WTC11 (cell line): ENCODE data around the gene DEPDC1B. TPM values are rescaled to one million over a fixed set of nuclear protein-coding genes. Genes with fewer than 3 reads are reported as not detected.
"Not testable (repeated sequence)": the region's sequence is repeated elsewhere in the genome, so short reads cannot be mapped to it uniquely, and the experiment has no call there.

ENCODE experiments used
- ATAC-seq: fragments of 200-7000 bp; cut with Tn5 transposase; 2 replicates; pipeline ENCODE4 v1.10.0; 2021; ENCODE audit warnings: mild to moderate bottlenecking, moderate library complexity
- CTCF ChIA-PET: fragments of 300-600 bp; sonication (Branson Sonifier 250); formaldehyde crosslinking; loops from one replicate; lab custom pipeline; 2021; ENCODE audit warnings: antibody characterized with exemption; lab: Charles Lee
- POLR2A ChIA-PET: fragments of 350-600 bp; sonication (Branson Sonifier 250); formaldehyde crosslinking; loops from one replicate; lab custom pipeline; 2021; ENCODE audit warnings: antibody characterized with exemption; lab: Charles Lee
- DNase-seq: peaks from one replicate; pipeline ENCODE4 v3.0.0; 2021; ENCODE audit warnings: low spot score
- H3K27ac Mint-ChIP-seq: 2 replicates; pipeline ENCODE4 v1.8.0; 2021; ENCODE audit warnings: mixed read lengths
- H3K27me3 Mint-ChIP-seq: 2 replicates; pipeline ENCODE4 v1.8.0; 2021; ENCODE audit warnings: low read depth, mild to moderate bottlenecking, moderate library complexity, mixed read lengths
- H3K36me3 Mint-ChIP-seq: 2 replicates; pipeline ENCODE4 v1.8.0; 2021; ENCODE audit warnings: mixed read lengths
- H3K4me1 Mint-ChIP-seq: 2 replicates; pipeline ENCODE4 v1.8.0; 2022; ENCODE audit warnings: mixed read lengths
- H3K4me3 Mint-ChIP-seq: 2 replicates; pipeline ENCODE4 v1.8.0; 2021; ENCODE audit warnings: mild to moderate bottlenecking, moderate library complexity, mixed read lengths
- H3K9me3 Mint-ChIP-seq: 2 replicates; pipeline ENCODE4 v1.8.0; 2021; ENCODE audit warnings: mixed read lengths
- ARID4B ChIP-seq: sonication (generic); formaldehyde crosslinking; IDR thresholded peaks from 2 replicates; pipeline ENCODE4 v1.8.0; 2023; ENCODE audit warnings: missing genetic modification reagents, mild to moderate bottlenecking, borderline replicate concordance
- ATF2 ChIP-seq: sonication (generic); formaldehyde crosslinking; IDR thresholded peaks from 2 replicates; pipeline ENCODE4 v1.8.1; 2022; ENCODE audit warnings: low read depth, missing genetic modification reagents, borderline replicate concordance
- ATF6 ChIP-seq: sonication (generic); formaldehyde crosslinking; IDR thresholded peaks from 2 replicates; pipeline ENCODE4 v1.8.1; 2023; ENCODE audit warnings: mild to moderate bottlenecking, missing genetic modification reagents
- ESRRA ChIP-seq: sonication (generic); formaldehyde crosslinking; IDR thresholded peaks from 2 replicates; pipeline ENCODE4 v1.8.1; 2022; ENCODE audit warnings: mild to moderate bottlenecking, missing genetic modification reagents, borderline replicate concordance
- IRF1 ChIP-seq: sonication (generic); formaldehyde crosslinking; IDR thresholded peaks from 2 replicates; pipeline ENCODE4 v1.8.0; 2023; ENCODE audit warnings: missing genetic modification reagents
- MLX ChIP-seq: sonication (generic); formaldehyde crosslinking; IDR thresholded peaks from 2 replicates; pipeline ENCODE4 v1.8.1; 2023; ENCODE audit warnings: mild to moderate bottlenecking, missing genetic modification reagents, moderate library complexity
- NFYB ChIP-seq: sonication (generic); formaldehyde crosslinking; conservative IDR thresholded peaks from 2 replicates; pipeline ENCODE4 v1.8.0; 2022; ENCODE audit warnings: low read depth, missing genetic modification reagents
- OVOL2 ChIP-seq: fragments of 250-450 bp; sonication (Bioruptor Pico); IDR thresholded peaks from 2 replicates; pipeline ENCODE4 v1.9.0; 2021; ENCODE audit warnings: mild to moderate bottlenecking, borderline replicate concordance
- RELA ChIP-seq: sonication (generic); formaldehyde crosslinking; IDR thresholded peaks from 2 replicates; pipeline ENCODE4 v1.8.1; 2022; ENCODE audit warnings: missing genetic modification reagents, mild to moderate bottlenecking, borderline replicate concordance
- SMAD3 ChIP-seq: sonication (generic); formaldehyde crosslinking; IDR thresholded peaks from 2 replicates; pipeline ENCODE4 v1.8.0; 2022; ENCODE audit warnings: missing genetic modification reagents, mild to moderate bottlenecking, borderline replicate concordance
- SMAD4 ChIP-seq: sonication (generic); formaldehyde crosslinking; IDR thresholded peaks from 2 replicates; pipeline ENCODE4 v1.8.0; 2022; ENCODE audit warnings: mild to moderate bottlenecking, missing genetic modification reagents
- USF1 ChIP-seq: sonication (generic); formaldehyde crosslinking; IDR thresholded peaks from 2 replicates; pipeline ENCODE4 v1.8.0; 2022; ENCODE audit warnings: mild to moderate bottlenecking, missing genetic modification reagents
- USF2 ChIP-seq: sonication (generic); formaldehyde crosslinking; IDR thresholded peaks from 2 replicates; pipeline ENCODE4 v1.8.1; 2023; ENCODE audit warnings: mild to moderate bottlenecking, missing genetic modification reagents, moderate library complexity
- ZNF121 ChIP-seq: sonication (generic); formaldehyde crosslinking; IDR thresholded peaks from 2 replicates; pipeline ENCODE4 v1.8.0; 2023; ENCODE audit warnings: missing genetic modification reagents
- ZNF232 ChIP-seq: sonication (generic); formaldehyde crosslinking; IDR thresholded peaks from 2 replicates; pipeline ENCODE4 v1.8.0; 2022; ENCODE audit warnings: mild to moderate bottlenecking, missing genetic modification reagents
- ZNF671 ChIP-seq: fragments of 250-450 bp; sonication (Bioruptor Pico); IDR thresholded peaks from 2 replicates; pipeline ENCODE4 v1.8.0; 2021; ENCODE audit warnings: mild to moderate bottlenecking
- ZSCAN18 ChIP-seq: fragments of 250-450 bp; sonication (Bioruptor Pico); IDR thresholded peaks from 2 replicates; pipeline ENCODE4 v2.1.2; 2022; ENCODE audit warnings: mild to moderate bottlenecking, moderate library complexity
- total RNA-seq: library from RNA; stranded (reverse); gene quantifications from 3 replicates; pipeline ENCODE4 v1.2.3, GENCODE V29; 2021

The DEPDC1B gene
- total RNA-seq, 1 experiment from 2014 or later = 55.1 TPM

GRCh38 chr5:60712950-60713349, 13.0 kb upstream of the DEPDC1B start:
- Mint-ChIP-seq H3K4me3 (no peak overlapping the region), H3K9me3 (peaks cover 34% of the 10 kb centered on the region)
- TF ChIP-seq IRF1 (CRISPR knock-in tag) (no peak), ZSCAN18 (CRISPR knock-in tag) (no peak), OVOL2 (CRISPR knock-in tag) (no peak), MLX (no peak), SMAD3 (no peak), USF1 (CRISPR knock-in tag) (no peak), ESRRA (CRISPR knock-in tag) (no peak), ATF6 (CRISPR knock-in tag) (no peak), USF2 (CRISPR knock-in tag) (no peak), NFYB (CRISPR knock-in tag) (no peak)
- TF ChIP-seq, all 79 proteins: peak for 0
- Mint-ChIP-seq H3K27me3 (peaks cover 4% of the 10 kb centered on the region; the same call in 1 of the 2 replicates), H3K36me3 (peaks cover 3% of the 10 kb centered on the region; the same call in 1 of the 2 replicates), H3K4me1 (no peaks in the 10 kb centered on the region), H3K27ac (no peak overlapping the region)
- CTCF ChIA-PET = no interaction called here
- POLR2A ChIA-PET = no interaction called here
- ATAC-seq (no peak), DNase-seq (no peak)

- H3K4me1 Mint-ChIP-seq, H3K36me3 Mint-ChIP-seq, ATAC-seq, H3K27me3 Mint-ChIP-seq, CTCF ChIA-PET, POLR2A ChIA-PET, DNase-seq, H3K4me3 Mint-ChIP-seq, H3K27ac Mint-ChIP-seq: not testable (repeated sequence)
- peaks cover 29% of the 10 kb centered on the region for H3K9me3 Mint-ChIP-seq
These were observed 11.9 kb upstream of the DEPDC1B start for GRCh38 chr5:60711892-60712291.

GRCh38 chr5:60710362-60710761, 10.4 kb upstream of the DEPDC1B start:
- H3K27ac Mint-ChIP-seq = no peak overlapping the region
- H3K4me3 Mint-ChIP-seq = no peak overlapping the region
- CTCF ChIA-PET = interaction anchor here (1.3 to 2.4 kb wide), 2 partner anchors 10 to 22 kb away, joined by 6 to 11 read pairs; partner anchors contain the start of gene DEPDC1B
- ATAC-seq = peak; percentile 51
- peaks cover 21% of the 10 kb centered on the region for H3K9me3 Mint-ChIP-seq
- POLR2A ChIA-PET = interaction anchor here (1.8 kb wide), 1 partner anchor 10 kb away, joined by 8 read pairs; the partner anchor contains the start of gene DEPDC1B
- H3K4me1 Mint-ChIP-seq = no peaks in the 10 kb centered on the region
- no peaks in the 10 kb centered on the region for H3K36me3 Mint-ChIP-seq
- H3K27me3 Mint-ChIP-seq = peaks cover 4% of the 10 kb centered on the region; the same call in 1 of the 2 replicates
- DNase-seq = no peak
- no peak for TF ChIP-seq ARID4B (CRISPR knock-in tag)
- no peak for TF ChIP-seq ZSCAN18 (CRISPR knock-in tag)
- TF ChIP-seq ZNF671 = no peak
- TF ChIP-seq ATF2 (CRISPR knock-in tag) = no peak
- no peak for TF ChIP-seq ZNF121 (CRISPR knock-in tag)
- TF ChIP-seq RELA = no peak
- TF ChIP-seq SMAD4 = no peak
- TF ChIP-seq ZNF232 = no peak
